ENCODE results near the gene DUSP22.

- no peak for TF ChIP-seq BCL11A (IDR thresholded peaks at IDR 0.05; ENCODE audit: low read depth in 2 of 2, low read length in 2 of 2)
- TF ChIP-seq USF2 (IDR thresholded peaks at IDR 0.05; ENCODE audit: low read length): no peak
- TF ChIP-seq POLR2A (IDR thresholded peaks at IDR 0.05; ENCODE audit: control extremely low read depth in 1 of 2, low read depth in 2 of 2, low read length in 2 of 2): no peak
- no peak for TF ChIP-seq CTCF (IDR thresholded peaks at IDR 0.05; ENCODE audit: control extremely low read depth in 1 of 3, insufficient read depth in 1 of 3, low read depth in 1 of 3, low read length in 3 of 3)
These were observed 71.0 kb downstream of the DUSP22 start for GRCh38 chr6:363291-363690.
